ENCODE results near the gene MFSD1. TPM values are rescaled to one million over a fixed set of nuclear protein-coding genes. Genes with fewer than 3 reads are reported as not detected.

MFSD1 gene
- polyA plus RNA-seq, 1 of the 3 experiments (the other 2 are of a cell fraction) = 44.9 TPM

- TF ChIP-seq TCF12 (IDR thresholded peaks at IDR 0.05) = peak; percentile 92
- no peak for TF ChIP-seq CTCF (IDR thresholded peaks at IDR 0.05)
- TF ChIP-seq TAF1 (IDR thresholded peaks at IDR 0.05; ENCODE audit: borderline replicate concordance, low read depth, low read length) = peak; percentile 6; the same call in 1 of the 2 replicates
- TF ChIP-seq, protein P1, sequence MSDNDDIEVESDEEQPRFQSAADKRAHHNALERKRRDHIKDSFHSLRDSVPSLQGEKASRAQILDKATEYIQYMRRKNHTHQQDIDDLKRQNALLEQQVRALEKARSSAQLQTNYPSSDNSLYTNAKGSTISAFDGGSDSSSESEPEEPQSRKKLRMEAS (IDR thresholded peaks at IDR 0.05; ENCODE audit: low read depth) = peak; percentile 77
- TF ChIP-seq NFIC (IDR thresholded peaks at IDR 0.05; ENCODE audit: borderline replicate concordance) = peak; percentile 60; the same call in 1 of the 2 replicates
- TF ChIP-seq JUND (IDR thresholded peaks at IDR 0.05) = peak; percentile 95
- peak; percentile 81; the same call in 1 of the 2 replicates for TF ChIP-seq RXRA (IDR thresholded peaks at IDR 0.05; ENCODE audit: borderline replicate concordance, low read depth)
- TF ChIP-seq GABPA (IDR thresholded peaks at IDR 0.05; ENCODE audit: low read depth) = no peak
- TF ChIP-seq TEAD4 (IDR thresholded peaks at IDR 0.05; ENCODE audit: borderline replicate concordance, insufficient read depth) = peak; percentile 68; the same call in 1 of the 2 replicates
Observed at GRCh38 chr3:158792709-158793108, 9.1 kb upstream of the MFSD1 start (continued).

- no peak for DNase-seq
- TF ChIP-seq CTCF (IDR thresholded peaks at IDR 0.05) = no peak
- TF ChIP-seq NFIC (IDR thresholded peaks at IDR 0.05; ENCODE audit: borderline replicate concordance) = no peak
- no peak for TF ChIP-seq POLR2AphosphoS5 (IDR thresholded peaks at IDR 0.05; ENCODE audit: low read depth, low read length)
- TF ChIP-seq SMC3 (IDR thresholded peaks at IDR 0.05; ENCODE audit: low read depth, low read length) = no peak
- TF ChIP-seq, protein P1 (IDR thresholded peaks at IDR 0.05; ENCODE audit: low read depth) = no peak
- peaks cover 16% of the 10 kb centered on the region for H3F3A ChIP-seq (replicated peaks; ENCODE audit: insufficient read depth)
- H3K79me2 ChIP-seq (ENCODE audit: insufficient read depth) = no peaks in the 10 kb centered on the region
- H3K9me2 ChIP-seq = no peaks in the 10 kb centered on the region
- 95% methylated on average over 2 of the region's 2 CpGs for WGBS (ENCODE audit: low lambda C conversion rate)
- H3K36me3 ChIP-seq (replicated peaks in 1 of 2; ENCODE audit: control insufficient read depth in 1 of 2, insufficient read depth in 2 of 2, low read length in 1 of 2) = no peaks in the 10 kb centered on the region
- POLR2A ChIA-PET = no interaction called here
- CTCF ChIA-PET = interaction anchor here (0.8 to 2.5 kb wide), 8 partner anchors 63 to 467 kb away, joined by 3 to 14 read pairs (median 4); no protein-coding TSS in a partner anchor
- no peak overlapping the region for H3K27ac ChIP-seq (ENCODE audit: low read depth in 2 of 2, low read length in 1 of 2)
- H3K9me3 ChIP-seq = no peaks in the 10 kb centered on the region; the same call in 1 of the 2 replicates
- no peak overlapping the region for H3K4me2 ChIP-seq
- H3K4me3 ChIP-seq (ENCODE audit: low read depth in 2 of 2, low read length in 1 of 2) = no peak overlapping the region
- no peaks in the 10 kb centered on the region for H3K27me3 ChIP-seq (ENCODE audit: insufficient read depth)
- H3K9ac ChIP-seq = no peak overlapping the region
- peaks cover 0 to 17% of the 10 kb centered on the region in 2 experiments; a peak in 3 of 4 replicates for H3K4me1 ChIP-seq (ENCODE audit: control insufficient read depth in 1 of 2, insufficient read depth in 2 of 2, low read depth in 1 of 2, low read length in 1 of 2)
- no peak overlapping the region for H2AFZ ChIP-seq (ENCODE audit: low read depth)
- no peaks in the 10 kb centered on the region for H4K20me1 ChIP-seq (ENCODE audit: insufficient read depth)
Observed at GRCh38 chr3:158794206-158794605, 7.6 kb upstream of the MFSD1 start.

All from SK-N-SH (cell line).